Stimulated activated naive CD8-positive, alpha-beta T cell treated with anti-CD3 and anti-CD28 coated beads, Interleukin-15, amount 100 ng/mL, for 72 hours (primary cell): ENCODE data around the gene CLEC17A.

Experiments
- ATAC-seq: fragments of 150-1000 bp; cut with Tn5 transposase; 2 replicates; pipeline ENCODE4 v1.10.0; 2021; ENCODE audit warnings: mild to moderate bottlenecking, moderate library complexity
- DNase-seq, 2 donors: peaks; one replicate each; pipeline ENCODE4 v3.0.0; 2021 to 2022
- H3K27ac Mint-ChIP-seq, 2 donors: one replicate each; pipeline ENCODE4 v1.8.0; 2022; ENCODE audit warnings: mild to moderate bottlenecking in 2 of 2, mixed read lengths in 2 of 2, moderate library complexity in 2 of 2
- H3K27me3 Mint-ChIP-seq: one replicate; pipeline ENCODE4 v1.8.0; 2022; ENCODE audit warnings: mixed read lengths
- H3K4me1 Mint-ChIP-seq: one replicate; pipeline ENCODE4 v1.8.0; 2022; ENCODE audit warnings: mild to moderate bottlenecking, mixed read lengths
- H3K4me3 Mint-ChIP-seq, 2 donors: one replicate each; pipeline ENCODE4 v1.8.0; 2022; ENCODE audit warnings: mild to moderate bottlenecking in 2 of 2, mixed read lengths in 2 of 2, moderate library complexity in 1 of 2
- H3K9me3 Mint-ChIP-seq, 2 donors: one replicate each; pipeline ENCODE4 v1.8.0; 2022; ENCODE audit warnings: mixed read lengths in 2 of 2

CLEC17A gene

GRCh38 chr19:14649020-14649419 is 66.1 kb downstream of the CLEC17A start:
- DNase-seq (no peak), ATAC-seq (no peak)
- Mint-ChIP-seq H3K9me3 (peaks cover 10 to 16% of the 10 kb centered on the region in 2 donors), H3K27ac (no peak overlapping the region), H3K4me3 (no peak overlapping the region), H3K4me1 (no peaks in the 10 kb centered on the region), H3K27me3 (peaks cover 34% of the 10 kb centered on the region)

DNA sequence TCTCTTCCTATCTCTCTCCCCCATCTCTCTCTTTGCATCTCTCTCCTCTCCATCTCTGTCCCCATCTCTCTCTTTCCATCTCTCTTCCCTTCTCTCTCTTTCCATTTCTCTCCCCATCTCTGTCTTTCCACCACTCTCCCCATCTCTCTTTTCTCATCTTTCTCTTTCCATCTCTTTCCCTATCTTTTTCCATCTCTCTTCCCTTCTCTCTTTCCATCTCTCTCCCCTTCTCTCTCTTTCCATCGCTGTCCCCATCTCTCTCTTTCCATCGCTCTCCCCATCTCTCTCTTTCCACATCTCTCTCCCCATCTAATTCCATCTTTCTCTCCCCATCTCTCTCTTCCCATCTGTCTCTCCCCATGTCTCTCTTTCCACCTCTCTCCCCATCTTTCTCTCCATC is 67.3 kb downstream of the CLEC17A start:
- H3K9me3 Mint-ChIP-seq: peaks cover 10 to 16% of the 10 kb centered on the region in 2 donors
- H3K27ac Mint-ChIP-seq: no peak overlapping the region
- H3K27me3 Mint-ChIP-seq: peaks cover 34% of the 10 kb centered on the region
- no peak overlapping the region for H3K4me3 Mint-ChIP-seq
- no peak for DNase-seq
- ATAC-seq: no peak
- H3K4me1 Mint-ChIP-seq: no peaks in the 10 kb centered on the region

DNA sequence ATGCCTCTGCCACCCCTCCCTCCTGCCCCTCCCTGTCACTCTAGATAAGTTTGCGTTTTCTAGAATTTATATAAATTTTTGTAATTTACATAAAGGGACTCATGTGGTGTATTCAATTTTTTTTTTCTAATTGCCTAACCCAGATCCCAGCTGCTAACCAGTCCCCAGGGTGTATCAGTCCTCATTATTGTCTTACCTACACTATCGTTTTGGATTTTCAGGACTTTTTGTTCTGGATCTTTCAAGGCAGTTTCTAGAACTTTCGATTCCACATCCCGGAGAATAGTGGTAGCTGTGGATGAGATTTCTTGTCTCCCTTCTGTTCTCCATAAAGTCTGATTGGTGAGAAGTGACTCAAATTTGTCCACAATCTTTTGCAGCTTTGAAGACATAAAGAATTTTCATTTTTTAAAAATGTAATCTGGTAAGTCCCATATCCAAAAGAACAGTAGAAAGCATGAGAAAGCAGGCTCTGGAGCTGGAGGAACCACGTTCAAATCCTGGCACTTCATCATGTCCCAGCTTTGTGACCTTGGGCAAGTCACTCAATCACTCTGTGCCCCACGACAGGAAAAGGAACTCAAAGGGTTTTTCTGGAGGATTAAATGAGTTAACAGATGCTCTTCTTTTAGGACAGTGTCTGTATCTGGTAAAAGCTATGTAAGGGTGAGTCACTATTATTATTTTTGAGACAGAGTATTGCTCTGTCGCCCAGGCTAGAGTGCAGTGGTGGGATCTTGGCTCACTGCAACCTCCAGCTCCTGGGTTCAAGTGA is 72.1 kb downstream of the CLEC17A start:
- no peak for DNase-seq
- ATAC-seq: no peak

GRCh38 chr19:14655726-14656125 is 72.8 kb downstream of the CLEC17A start:
- no peak overlapping the region for H3K27ac Mint-ChIP-seq
- ATAC-seq: no peak
- no peaks in the 10 kb centered on the region for H3K4me1 Mint-ChIP-seq
- DNase-seq: no peak
- H3K27me3 Mint-ChIP-seq: peaks cover 24% of the 10 kb centered on the region
- no peak overlapping the region for H3K4me3 Mint-ChIP-seq
- peaks cover 0 to under 1% of the 10 kb centered on the region in 2 donors for H3K9me3 Mint-ChIP-seq

More for the DNA sequence above, 72.1 kb downstream of the CLEC17A start:
- Mint-ChIP-seq H3K9me3 (peaks cover 7 to 8% of the 10 kb centered on the region in 2 donors), H3K4me3 (no peak overlapping the region), H3K4me1 (no peaks in the 10 kb centered on the region), H3K27ac (no peak overlapping the region), H3K27me3 (peaks cover 26% of the 10 kb centered on the region)

DNA sequence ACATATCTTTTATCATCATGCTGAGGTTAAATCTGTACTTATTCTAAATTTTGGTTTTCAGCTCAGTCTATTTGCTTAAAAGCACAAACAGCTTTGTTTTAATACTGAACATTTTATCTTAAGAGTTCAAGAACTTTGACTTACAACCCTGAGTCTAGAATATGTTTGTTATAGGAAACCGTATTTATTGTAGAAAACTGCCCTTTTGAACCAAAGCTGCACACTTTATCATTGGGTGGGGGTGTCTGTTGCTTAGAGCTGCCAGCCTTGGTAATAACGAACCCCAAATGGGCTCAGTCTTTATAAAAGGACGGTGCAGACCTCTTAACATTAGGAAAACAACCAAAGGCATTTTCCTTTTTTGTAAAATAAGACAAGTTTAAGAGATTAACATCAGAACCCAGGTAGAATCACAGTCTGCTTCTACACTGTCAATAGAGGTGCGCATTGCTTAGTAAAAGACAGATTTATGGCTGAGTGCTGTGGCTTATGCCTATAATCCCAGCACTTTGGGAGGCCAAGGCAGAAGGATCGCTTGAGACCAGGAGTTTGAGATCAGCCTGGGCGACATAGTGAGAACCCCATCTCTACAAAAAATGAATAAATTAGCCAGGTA is 77.1 kb downstream of the CLEC17A start:
- Mint-ChIP-seq H3K27me3 (peaks cover 26% of the 10 kb centered on the region), H3K9me3 (no peaks in the 10 kb centered on the region), H3K27ac (no peak overlapping the region), H3K4me3 (no peak overlapping the region), H3K4me1 (no peaks in the 10 kb centered on the region)
- DNase-seq (no peak), ATAC-seq (no peak)

- Mint-ChIP-seq H3K4me1 (no peaks in the 10 kb centered on the region), H3K27me3 (peaks cover 19% of the 10 kb centered on the region), H3K9me3 (no peaks in the 10 kb centered on the region), H3K4me3 (no peak overlapping the region), H3K27ac (no peak overlapping the region)
- no peak for DNase-seq
- ATAC-seq: no peak
Observed at GRCh38 chr19:14661372-14661924, 78.6 kb downstream of the CLEC17A start.
